Measurements from ENCODE around the gene GPC6.

- TF ChIP-seq CTCF (IDR thresholded peaks at IDR 0.05) = no peak
- TF ChIP-seq POLR2A (IDR thresholded peaks at IDR 0.05) = no peak
Measured at GRCh38 chr13:94030415-94031119, 804.0 kb downstream of the GPC6 start.
